GM19467 (cell line): ENCODE data around the gene ADM.

Experiments
- ATAC-seq: cut with Tn5 transposase; IDR thresholded peaks from one replicate; pipeline ENCODE4 v1.9.1; 2021; ENCODE audit warnings: mild to moderate bottlenecking, moderate library complexity; ENCODE audit not compliant: unreplicated experiment

The ADM gene

GRCh38 chr11:10289765-10290380, 15.0 kb upstream of the ADM start:
- no peak for ATAC-seq

- no peak for ATAC-seq
These were observed 12.9 kb upstream of the ADM start for GRCh38 chr11:10291801-10292638.

- ATAC-seq, result peak; percentile 49
These were observed 11.2 kb upstream of the ADM start, which contains the start of gene SBF2 for GRCh38 chr11:10293423-10294289. TSS of gene SBF2 (minus strand) at chr11:10294219. CDS start at chr11:10294069, 150 bp downstream.

GRCh38 chr11:10294290-10294953, 10.5 kb upstream of the ADM start:
- ATAC-seq, result no peak

GRCh38 chr11:10295064-10295901, 9.6 kb upstream of the ADM start:
- no peak for ATAC-seq

GRCh38 chr11:10298342-10298741, 6.5 kb upstream of the ADM start:
- ATAC-seq, result peak; percentile 85

- no peak for ATAC-seq
These were observed 3.1 kb upstream of the ADM start for GRCh38 chr11:10301656-10302358.

- no peak for ATAC-seq
These were observed 2.5 kb upstream of the ADM start for GRCh38 chr11:10302359-10302743.

- no peak for ATAC-seq
These were observed 1.9 kb upstream of the ADM start for GRCh38 chr11:10302744-10303557.

- ATAC-seq, result no peak
These were observed 1.1 kb upstream of the ADM start for GRCh38 chr11:10303558-10304363.

- ATAC-seq, result no peak
These were observed 540 bp downstream of the ADM start for GRCh38 chr11:10305262-10305963.

- no peak for ATAC-seq
These were observed 1.4 kb downstream of the ADM start for GRCh38 chr11:10305964-10306918.

GRCh38 chr11:10307022-10307399, 2.1 kb downstream of the ADM start:
- no peak for ATAC-seq

GRCh38 chr11:10307400-10308200, 2.7 kb downstream of the ADM start:
- ATAC-seq, result peak; percentile 69
